ENCODE results near the gene ZNF619. TPM values are rescaled to one million over a fixed set of nuclear protein-coding genes. Genes with fewer than 3 reads are reported as not detected.

Gene ZNF619
- total and polyA plus RNA-seq, 2 of the 4 experiments (the other 2 are of a cell fraction), result 2.0 to 4.8 TPM

DNA sequence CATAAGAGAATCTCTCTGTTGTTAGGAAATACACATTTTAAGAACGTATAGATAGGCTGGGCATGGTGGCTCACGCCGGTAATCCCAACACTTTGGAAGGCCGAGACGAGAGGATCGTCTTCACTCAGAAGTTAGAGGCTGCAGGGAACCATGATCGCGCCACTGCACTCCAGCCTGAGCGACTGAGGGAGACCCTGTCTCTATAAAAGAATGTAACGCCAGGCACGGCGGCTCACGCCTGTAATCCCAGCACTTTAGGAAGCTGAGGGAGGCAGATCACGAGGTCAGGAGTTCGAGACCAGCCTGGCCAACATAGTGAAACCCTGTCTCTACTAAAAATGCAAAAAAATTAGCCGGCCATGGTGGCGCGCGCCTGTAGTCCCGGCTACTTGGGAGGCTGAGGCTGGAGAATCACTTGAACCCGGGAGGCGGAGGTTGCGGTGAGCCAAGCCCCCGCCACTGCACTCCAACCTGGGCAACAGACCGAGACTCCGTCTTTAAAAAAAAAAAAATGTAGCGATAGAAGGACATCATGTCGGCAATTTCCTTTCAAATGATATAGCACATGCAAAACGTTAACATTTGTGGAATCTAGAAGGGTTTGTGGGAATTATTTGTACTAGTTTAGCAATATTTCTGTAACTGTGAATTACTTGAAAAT lies 20.5 kb upstream of the ZNF619 start:
- Histone ChIP-seq H4K8ac (ENCODE audit: low read depth in 2 of 2, low read length in 2 of 2) (peak overlapping the region; percentile 73 to 100), H3K79me1 (ENCODE audit: low read depth in 1 of 2, low read length in 2 of 2) (peaks cover 14 to 32% of the 10 kb centered on the region in 2 experiments), H4K91ac (ENCODE audit: insufficient read depth, low read depth, low read length) (no peak overlapping the region), H2AK9ac (replicated peaks; ENCODE audit: low read depth, low read length, poor library complexity) (no peak overlapping the region), H2BK120ac (ENCODE audit: low read depth, low read length) (no peak overlapping the region), H3K27ac (ENCODE audit: insufficient read depth, low read length) (no peak overlapping the region), H3K4ac (ENCODE audit: low read depth, low read length) (peak overlapping the region; percentile 49; the same call in 1 of the 2 replicates), H3K56ac (ENCODE audit: extremely low read depth, insufficient read depth, low read length) (peak overlapping the region; percentile 96), H3K4me3 (ENCODE audit: insufficient read depth, low read depth, low read length) (peak overlapping the region; percentile 97), H3K4me1 (ENCODE audit: control insufficient read depth, insufficient read depth, low read length) (no peaks in the 10 kb centered on the region), H3K36me3 (ENCODE audit: control insufficient read depth, insufficient read depth, low read length) (peaks cover 23% of the 10 kb centered on the region), H2AFZ (replicated peaks; ENCODE audit: low read length, poor library complexity) (no peak overlapping the region), H4K20me1 (ENCODE audit: insufficient read depth, low read length) (peaks cover 24% of the 10 kb centered on the region), H3K9ac (ENCODE audit: low read depth, low read length) (peak overlapping the region; percentile 94; the same call in 1 of the 2 replicates), H3K18ac (ENCODE audit: low read depth, low read length) (no peak overlapping the region), H3K14ac (replicated peaks; ENCODE audit: low read depth, low read length) (peak overlapping the region; percentile 96; the same call in 1 of the 2 replicates), H3K9me3 (ENCODE audit: control insufficient read depth, insufficient read depth, low read length) (no peaks in the 10 kb centered on the region), H2BK15ac (ENCODE audit: low read depth, low read length) (no peak overlapping the region), H3K9me1 (ENCODE audit: insufficient read depth, low read length) (no peaks in the 10 kb centered on the region; the same call in 1 of the 2 replicates), H4K5ac (ENCODE audit: low read depth, low read length) (peak overlapping the region; percentile 88), H3K4me2 (ENCODE audit: low read depth, low read length) (peak overlapping the region; percentile 64), H2AK5ac (ENCODE audit: low read depth, low read length) (no peak overlapping the region), H2BK5ac (ENCODE audit: low read depth, low read length, poor library complexity, severe bottlenecking) (peak overlapping the region; percentile 69), H3K27me3 (ENCODE audit: control insufficient read depth, insufficient read depth, low read length) (no peaks in the 10 kb centered on the region), H2BK20ac (ENCODE audit: low read depth, low read length) (no peak overlapping the region), H3K23ac (ENCODE audit: low read depth, low read length) (peak overlapping the region; percentile 76; the same call in 1 of the 2 replicates)
- DNase-seq (no peak), ATAC-seq (ENCODE audit: low read depth) (no peak)
- TSS peak; percentile 94 for BruUV-seq (replicated peaks)
- ChIA-PET POLR2A (ENCODE audit: unreplicated experiment) (interaction anchor here (0.5 kb wide), 1 partner anchor 14 kb away, joined by 3 read pairs; no protein-coding TSS in a partner anchor), CTCF (no interaction called here)
- 45% methylated on average over 16 of the region's 29 CpGs; no CpG with 5 or more reads in 1 of the 2 experiments for WGBS, 2 experiments (ENCODE audit: extremely low coverage in 2 of 2, insufficient read length in 1 of 2)
- in situ Hi-C loops (cut with MboI; ENCODE audit: low sequenced_read_pairs) (no loop called here), intact Hi-C loops (cut with micrococcal nuclease) (no loop called here), dilution Hi-C loops (cut with HindIII; ENCODE audit: low sequenced_read_pairs, unreplicated experiment) (no loop called here)
- TF ChIP-seq CEBPB (IDR thresholded peaks at IDR 0.05; ENCODE audit: low read depth, low read length) (no peak), FOS (IDR thresholded peaks at IDR 0.05; ENCODE audit: low read depth, low read length) (no peak), RFX5 (IDR thresholded peaks at IDR 0.05; ENCODE audit: low read depth, low read length) (no peak), MXI1 (IDR thresholded peaks at IDR 0.05; ENCODE audit: borderline replicate concordance, low read depth, low read length) (no peak), NFE2L2 (IDR thresholded peaks at IDR 0.05; ENCODE audit: low read depth, low read length) (no peak), RCOR1 (IDR thresholded peaks at IDR 0.05; ENCODE audit: insufficient replicate concordance, low read length) (no peak), BHLHE40 (IDR thresholded peaks at IDR 0.05; ENCODE audit: low read depth, low read length) (no peak), MAZ (IDR thresholded peaks at IDR 0.05; ENCODE audit: borderline replicate concordance, low read depth, low read length) (no peak), CHD1 (IDR thresholded peaks at IDR 0.05; ENCODE audit: low read depth, low read length) (no peak), POLR2A (IDR thresholded peaks at IDR 0.05; ENCODE audit: low read depth, low read length) (no peak)
- TF ChIP-seq, protein P1, sequence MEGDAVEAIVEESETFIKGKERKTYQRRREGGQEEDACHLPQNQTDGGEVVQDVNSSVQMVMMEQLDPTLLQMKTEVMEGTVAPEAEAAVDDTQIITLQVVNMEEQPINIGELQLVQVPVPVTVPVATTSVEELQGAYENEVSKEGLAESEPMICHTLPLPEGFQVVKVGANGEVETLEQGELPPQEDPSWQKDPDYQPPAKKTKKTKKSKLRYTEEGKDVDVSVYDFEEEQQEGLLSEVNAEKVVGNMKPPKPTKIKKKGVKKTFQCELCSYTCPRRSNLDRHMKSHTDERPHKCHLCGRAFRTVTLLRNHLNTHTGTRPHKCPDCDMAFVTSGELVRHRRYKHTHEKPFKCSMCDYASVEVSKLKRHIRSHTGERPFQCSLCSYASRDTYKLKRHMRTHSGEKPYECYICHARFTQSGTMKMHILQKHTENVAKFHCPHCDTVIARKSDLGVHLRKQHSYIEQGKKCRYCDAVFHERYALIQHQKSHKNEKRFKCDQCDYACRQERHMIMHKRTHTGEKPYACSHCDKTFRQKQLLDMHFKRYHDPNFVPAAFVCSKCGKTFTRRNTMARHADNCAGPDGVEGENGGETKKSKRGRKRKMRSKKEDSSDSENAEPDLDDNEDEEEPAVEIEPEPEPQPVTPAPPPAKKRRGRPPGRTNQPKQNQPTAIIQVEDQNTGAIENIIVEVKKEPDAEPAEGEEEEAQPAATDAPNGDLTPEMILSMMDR (conservative IDR thresholded peaks at IDR 0.05; ENCODE audit: low read depth, low read length), result no peak
- TF ChIP-seq, protein P2, sequence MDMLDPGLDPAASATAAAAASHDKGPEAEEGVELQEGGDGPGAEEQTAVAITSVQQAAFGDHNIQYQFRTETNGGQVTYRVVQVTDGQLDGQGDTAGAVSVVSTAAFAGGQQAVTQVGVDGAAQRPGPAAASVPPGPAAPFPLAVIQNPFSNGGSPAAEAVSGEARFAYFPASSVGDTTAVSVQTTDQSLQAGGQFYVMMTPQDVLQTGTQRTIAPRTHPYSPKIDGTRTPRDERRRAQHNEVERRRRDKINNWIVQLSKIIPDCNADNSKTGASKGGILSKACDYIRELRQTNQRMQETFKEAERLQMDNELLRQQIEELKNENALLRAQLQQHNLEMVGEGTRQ (IDR thresholded peaks at IDR 0.05; ENCODE audit: low read depth, low read length), result no peak
